H1 (cell line): ENCODE measurements around the gene COPS9. TPM values are rescaled to one million over a fixed set of nuclear protein-coding genes. Genes with fewer than 3 reads are reported as not detected.

Source experiments
- TAF7 ChIP-seq: optimal IDR thresholded peaks from 2 replicates; pipeline ENCODE3; 2011; ENCODE audit warnings: low read depth, mild to moderate bottlenecking, inconsistent platforms, low read length, moderate library complexity, borderline replicate concordance
- polyA plus RNA-seq, 7 experiments: library from polyadenylated mRNA; depleted of rRNA in 3 of 7; stranded (reverse) in 5 of 7; unstranded in 2 of 7; fragments of >200 nt in 5 of 7; fragments of 200-250 nt in 2 of 7; gene quantifications; 1 replicate in 5 of 7; 2 replicates in 1 of 7; 4 replicates in 1 of 7; pipeline versions ENCODE4 v1.2.1 to v1.2.3, GENCODE V29; 2011 to 2013; ENCODE audit warnings: missing spikeins in 2 of 7, mixed read lengths in 2 of 7
- total RNA-seq: library from RNA; stranded (reverse); fragmentation: NEBNext Ultra II Directional; extraction: Animal tissue kit (Norgen Biotek cat#: 25700); gene quantifications from 2 replicates; pipeline ENCODE4 v1.2.1, GENCODE V29; 2021
- TF ChIP-seq, protein P1 (sequence below): fragments of 300-600 bp; sonication (generic); IDR thresholded peaks from 2 replicates; pipeline ENCODE4 v1.7.1; 2012; ENCODE audit warnings: low read length, moderate library complexity, mild to moderate bottlenecking, inconsistent platforms; ENCODE audit not compliant: insufficient replicate concordance

COPS9 gene
- total and polyA plus RNA-seq, 2 of the 8 experiments (the other 6 are each of a cell fraction or from before 2014, with no cell fraction given): 154 to 234 TPM

DNA sequence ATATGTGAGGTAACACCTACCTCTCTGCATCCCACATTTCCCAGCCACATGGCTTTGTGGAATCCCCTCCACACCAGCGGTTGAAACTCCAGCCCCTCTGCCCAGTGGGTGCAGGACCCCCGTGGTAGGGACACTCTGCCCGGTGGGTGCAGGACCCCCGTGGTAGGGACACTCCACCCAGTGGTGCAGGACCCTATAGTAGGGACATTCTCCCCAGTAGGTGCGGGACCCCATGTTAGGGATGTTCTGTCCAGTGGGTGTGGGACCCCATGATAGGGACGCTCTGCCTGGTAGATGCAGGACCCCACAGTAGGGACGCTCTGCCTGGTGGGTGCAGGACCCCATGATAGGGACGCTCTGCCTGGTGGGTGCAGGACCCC lies 11.5 kb downstream of the COPS9 start (continued):
- TF ChIP-seq, protein P1, sequence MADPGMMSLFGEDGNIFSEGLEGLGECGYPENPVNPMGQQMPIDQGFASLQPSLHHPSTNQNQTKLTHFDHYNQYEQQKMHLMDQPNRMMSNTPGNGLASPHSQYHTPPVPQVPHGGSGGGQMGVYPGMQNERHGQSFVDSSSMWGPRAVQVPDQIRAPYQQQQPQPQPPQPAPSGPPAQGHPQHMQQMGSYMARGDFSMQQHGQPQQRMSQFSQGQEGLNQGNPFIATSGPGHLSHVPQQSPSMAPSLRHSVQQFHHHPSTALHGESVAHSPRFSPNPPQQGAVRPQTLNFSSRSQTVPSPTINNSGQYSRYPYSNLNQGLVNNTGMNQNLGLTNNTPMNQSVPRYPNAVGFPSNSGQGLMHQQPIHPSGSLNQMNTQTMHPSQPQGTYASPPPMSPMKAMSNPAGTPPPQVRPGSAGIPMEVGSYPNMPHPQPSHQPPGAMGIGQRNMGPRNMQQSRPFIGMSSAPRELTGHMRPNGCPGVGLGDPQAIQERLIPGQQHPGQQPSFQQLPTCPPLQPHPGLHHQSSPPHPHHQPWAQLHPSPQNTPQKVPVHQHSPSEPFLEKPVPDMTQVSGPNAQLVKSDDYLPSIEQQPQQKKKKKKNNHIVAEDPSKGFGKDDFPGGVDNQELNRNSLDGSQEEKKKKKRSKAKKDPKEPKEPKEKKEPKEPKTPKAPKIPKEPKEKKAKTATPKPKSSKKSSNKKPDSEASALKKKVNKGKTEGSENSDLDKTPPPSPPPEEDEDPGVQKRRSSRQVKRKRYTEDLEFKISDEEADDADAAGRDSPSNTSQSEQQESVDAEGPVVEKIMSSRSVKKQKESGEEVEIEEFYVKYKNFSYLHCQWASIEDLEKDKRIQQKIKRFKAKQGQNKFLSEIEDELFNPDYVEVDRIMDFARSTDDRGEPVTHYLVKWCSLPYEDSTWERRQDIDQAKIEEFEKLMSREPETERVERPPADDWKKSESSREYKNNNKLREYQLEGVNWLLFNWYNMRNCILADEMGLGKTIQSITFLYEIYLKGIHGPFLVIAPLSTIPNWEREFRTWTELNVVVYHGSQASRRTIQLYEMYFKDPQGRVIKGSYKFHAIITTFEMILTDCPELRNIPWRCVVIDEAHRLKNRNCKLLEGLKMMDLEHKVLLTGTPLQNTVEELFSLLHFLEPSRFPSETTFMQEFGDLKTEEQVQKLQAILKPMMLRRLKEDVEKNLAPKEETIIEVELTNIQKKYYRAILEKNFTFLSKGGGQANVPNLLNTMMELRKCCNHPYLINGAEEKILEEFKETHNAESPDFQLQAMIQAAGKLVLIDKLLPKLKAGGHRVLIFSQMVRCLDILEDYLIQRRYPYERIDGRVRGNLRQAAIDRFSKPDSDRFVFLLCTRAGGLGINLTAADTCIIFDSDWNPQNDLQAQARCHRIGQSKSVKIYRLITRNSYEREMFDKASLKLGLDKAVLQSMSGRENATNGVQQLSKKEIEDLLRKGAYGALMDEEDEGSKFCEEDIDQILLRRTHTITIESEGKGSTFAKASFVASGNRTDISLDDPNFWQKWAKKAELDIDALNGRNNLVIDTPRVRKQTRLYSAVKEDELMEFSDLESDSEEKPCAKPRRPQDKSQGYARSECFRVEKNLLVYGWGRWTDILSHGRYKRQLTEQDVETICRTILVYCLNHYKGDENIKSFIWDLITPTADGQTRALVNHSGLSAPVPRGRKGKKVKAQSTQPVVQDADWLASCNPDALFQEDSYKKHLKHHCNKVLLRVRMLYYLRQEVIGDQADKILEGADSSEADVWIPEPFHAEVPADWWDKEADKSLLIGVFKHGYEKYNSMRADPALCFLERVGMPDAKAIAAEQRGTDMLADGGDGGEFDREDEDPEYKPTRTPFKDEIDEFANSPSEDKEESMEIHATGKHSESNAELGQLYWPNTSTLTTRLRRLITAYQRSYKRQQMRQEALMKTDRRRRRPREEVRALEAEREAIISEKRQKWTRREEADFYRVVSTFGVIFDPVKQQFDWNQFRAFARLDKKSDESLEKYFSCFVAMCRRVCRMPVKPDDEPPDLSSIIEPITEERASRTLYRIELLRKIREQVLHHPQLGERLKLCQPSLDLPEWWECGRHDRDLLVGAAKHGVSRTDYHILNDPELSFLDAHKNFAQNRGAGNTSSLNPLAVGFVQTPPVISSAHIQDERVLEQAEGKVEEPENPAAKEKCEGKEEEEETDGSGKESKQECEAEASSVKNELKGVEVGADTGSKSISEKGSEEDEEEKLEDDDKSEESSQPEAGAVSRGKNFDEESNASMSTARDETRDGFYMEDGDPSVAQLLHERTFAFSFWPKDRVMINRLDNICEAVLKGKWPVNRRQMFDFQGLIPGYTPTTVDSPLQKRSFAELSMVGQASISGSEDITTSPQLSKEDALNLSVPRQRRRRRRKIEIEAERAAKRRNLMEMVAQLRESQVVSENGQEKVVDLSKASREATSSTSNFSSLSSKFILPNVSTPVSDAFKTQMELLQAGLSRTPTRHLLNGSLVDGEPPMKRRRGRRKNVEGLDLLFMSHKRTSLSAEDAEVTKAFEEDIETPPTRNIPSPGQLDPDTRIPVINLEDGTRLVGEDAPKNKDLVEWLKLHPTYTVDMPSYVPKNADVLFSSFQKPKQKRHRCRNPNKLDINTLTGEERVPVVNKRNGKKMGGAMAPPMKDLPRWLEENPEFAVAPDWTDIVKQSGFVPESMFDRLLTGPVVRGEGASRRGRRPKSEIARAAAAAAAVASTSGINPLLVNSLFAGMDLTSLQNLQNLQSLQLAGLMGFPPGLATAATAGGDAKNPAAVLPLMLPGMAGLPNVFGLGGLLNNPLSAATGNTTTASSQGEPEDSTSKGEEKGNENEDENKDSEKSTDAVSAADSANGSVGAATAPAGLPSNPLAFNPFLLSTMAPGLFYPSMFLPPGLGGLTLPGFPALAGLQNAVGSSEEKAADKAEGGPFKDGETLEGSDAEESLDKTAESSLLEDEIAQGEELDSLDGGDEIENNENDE: no peak
- TF ChIP-seq TAF7: no peak
